ENCODE results near the gene PCP4.

The PCP4 gene

DNA sequence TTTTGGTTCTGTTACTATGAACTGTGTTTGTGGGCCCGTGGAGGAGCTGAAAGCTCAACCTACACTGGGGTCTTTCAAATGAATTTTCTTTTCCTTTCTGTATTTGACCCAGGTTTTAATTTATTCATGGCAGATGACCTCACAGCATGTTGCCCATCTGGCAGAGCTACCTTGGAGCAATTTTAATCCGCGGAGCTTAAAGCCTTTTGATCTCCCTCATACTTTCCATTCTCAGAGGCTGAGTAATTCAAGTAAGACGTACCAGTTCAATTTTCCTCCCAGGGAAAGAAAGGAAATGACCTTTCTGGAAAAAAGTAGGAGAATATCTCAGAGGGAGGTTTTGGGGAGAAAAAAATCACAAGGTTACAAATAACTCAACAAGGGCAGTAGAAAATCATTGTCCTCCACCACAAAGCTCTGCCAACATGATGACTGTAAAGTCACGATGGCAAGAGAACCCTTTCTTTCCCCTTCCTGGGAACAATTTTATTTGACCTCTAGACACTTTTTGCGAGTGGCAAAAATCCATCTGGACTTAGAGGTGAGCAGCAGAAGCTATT, 21.6 kb upstream of the PCP4 start:
- Histone ChIP-seq H3K27ac (ENCODE audit: low read depth, low read length) (no peak overlapping the region), H3K9me3 (ENCODE audit: control insufficient read depth in 5 of 5, low read length in 5 of 5) (no peaks in the 10 kb centered on the region), H3K9ac (ENCODE audit: low read length in 5 of 5) (no peak overlapping the region), H3K4me3 (ENCODE audit: low read depth in 1 of 5, low read length in 5 of 5) (no peak overlapping the region), H3K4me1 (ENCODE audit: control insufficient read depth in 5 of 5, insufficient read depth in 5 of 5, low read length in 5 of 5) (no peaks in the 10 kb centered on the region), H3K36me3 (ENCODE audit: control insufficient read depth in 5 of 5, insufficient read depth in 5 of 5, low read length in 5 of 5) (no peaks in the 10 kb centered on the region), H3K27me3 (ENCODE audit: control insufficient read depth in 5 of 5, insufficient read depth in 4 of 5, low read length in 5 of 5) (peaks cover 0 to 19% (median 5%) of the 10 kb centered on the region in 5 donors)

DNA sequence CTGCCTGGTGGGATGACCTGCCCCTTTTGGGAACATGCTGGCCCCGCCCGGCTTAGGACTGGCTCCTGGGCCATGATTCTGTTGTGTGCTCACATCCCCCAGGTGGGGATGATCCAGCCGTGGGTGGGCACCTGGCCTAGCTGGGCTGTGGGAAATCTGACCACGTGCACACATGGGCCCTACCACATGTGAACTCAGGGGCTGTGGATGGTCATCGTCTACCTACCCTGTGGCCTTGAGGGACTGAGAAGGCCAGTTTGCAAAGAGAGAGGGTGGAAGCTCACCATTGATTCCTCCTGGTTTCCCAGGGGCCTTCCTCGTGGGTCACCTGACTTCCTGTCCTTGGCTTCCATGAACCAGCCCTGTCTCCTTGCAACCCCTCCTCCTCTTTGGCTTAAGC, 19.4 kb upstream of the PCP4 start:
- H3K4me3 ChIP-seq (ENCODE audit: low read depth in 1 of 5, low read length in 5 of 5), result no peak overlapping the region
- no peak overlapping the region for H3K9ac ChIP-seq (ENCODE audit: low read length in 5 of 5)
- H3K27ac ChIP-seq (ENCODE audit: low read depth, low read length), result no peak overlapping the region
- H3K36me3 ChIP-seq (ENCODE audit: control insufficient read depth in 5 of 5, insufficient read depth in 5 of 5, low read length in 5 of 5), result no peaks in the 10 kb centered on the region
- H3K4me1 ChIP-seq (ENCODE audit: control insufficient read depth in 5 of 5, insufficient read depth in 5 of 5, low read length in 5 of 5), result no peaks in the 10 kb centered on the region
- H3K27me3 ChIP-seq (ENCODE audit: control insufficient read depth in 5 of 5, insufficient read depth in 4 of 5, low read length in 5 of 5), result peaks cover 0 to 11% (median under 1%) of the 10 kb centered on the region in 5 donors
- H3K9me3 ChIP-seq (ENCODE audit: control insufficient read depth in 5 of 5, low read length in 5 of 5), result no peaks in the 10 kb centered on the region

DNA sequence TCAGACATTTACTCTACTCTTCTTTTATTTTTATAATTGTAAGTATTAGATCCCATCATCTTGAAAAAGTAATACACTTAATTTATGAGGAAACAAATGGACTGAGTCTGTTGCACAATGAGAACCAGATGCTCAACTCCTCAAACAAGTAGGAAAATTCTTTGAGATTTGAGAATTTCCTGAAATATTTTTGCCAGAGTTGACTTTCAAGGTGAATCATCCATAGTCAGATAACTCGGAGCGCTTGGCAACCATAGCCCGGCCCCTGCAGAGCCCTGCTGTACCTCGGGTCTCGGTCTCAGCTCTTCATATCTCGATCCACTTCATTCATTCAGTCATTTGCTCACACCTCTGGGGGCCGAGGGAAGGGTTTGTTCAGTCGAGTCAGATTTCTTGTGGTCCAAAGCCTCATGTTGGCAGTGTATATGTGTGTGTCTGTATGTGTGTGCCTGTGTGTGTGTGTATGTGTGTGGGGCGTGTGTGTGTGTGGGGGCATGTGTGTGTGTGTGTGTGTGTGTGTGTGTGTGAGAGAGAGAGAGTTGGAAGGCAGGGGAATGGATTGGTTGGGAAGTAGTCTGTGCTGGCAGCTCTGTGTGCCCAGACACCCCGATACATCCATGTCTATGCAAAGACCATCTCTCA, 18.1 kb upstream of the PCP4 start:
- H3K4me3 ChIP-seq (ENCODE audit: low read depth in 1 of 5, low read length in 5 of 5), result no peak overlapping the region
- H3K9ac ChIP-seq (ENCODE audit: low read length in 5 of 5), result no peak overlapping the region
- peaks cover 0 to 11% (median 3%) of the 10 kb centered on the region in 5 donors for H3K27me3 ChIP-seq (ENCODE audit: control insufficient read depth in 5 of 5, insufficient read depth in 4 of 5, low read length in 5 of 5)
- H3K27ac ChIP-seq (ENCODE audit: low read depth, low read length), result no peak overlapping the region
- H3K4me1 ChIP-seq (ENCODE audit: control insufficient read depth in 5 of 5, insufficient read depth in 5 of 5, low read length in 5 of 5), result no peaks in the 10 kb centered on the region
- no peaks in the 10 kb centered on the region for H3K9me3 ChIP-seq (ENCODE audit: control insufficient read depth in 5 of 5, low read length in 5 of 5)
- no peaks in the 10 kb centered on the region for H3K36me3 ChIP-seq (ENCODE audit: control insufficient read depth in 5 of 5, insufficient read depth in 5 of 5, low read length in 5 of 5)

DNA sequence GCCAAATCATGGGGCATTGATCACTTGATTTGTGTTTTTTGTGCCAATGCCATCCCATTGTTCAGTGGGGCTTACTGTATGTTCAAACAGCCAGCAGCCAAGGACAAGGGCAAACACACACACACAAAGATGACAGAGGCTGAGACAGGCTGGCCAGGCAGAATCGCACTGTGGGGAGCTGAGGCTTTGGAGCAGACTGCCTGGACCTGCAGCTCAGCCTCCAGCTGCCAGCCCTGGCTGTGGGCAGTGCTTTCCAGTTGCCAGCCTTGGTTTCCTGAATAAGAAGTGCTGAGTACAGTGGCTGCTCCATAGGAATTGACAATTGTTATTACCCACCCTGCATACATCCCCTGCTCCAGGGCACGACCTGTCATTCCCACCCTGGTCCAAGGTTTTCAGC, 16.9 kb upstream of the PCP4 start:
- no peak overlapping the region for H3K9ac ChIP-seq (ENCODE audit: low read length in 5 of 5)
- H3K4me3 ChIP-seq (ENCODE audit: low read depth in 1 of 5, low read length in 5 of 5), result no peak overlapping the region
- no peaks in the 10 kb centered on the region for H3K9me3 ChIP-seq (ENCODE audit: control insufficient read depth in 5 of 5, low read length in 5 of 5)
- H3K27me3 ChIP-seq (ENCODE audit: control insufficient read depth in 5 of 5, insufficient read depth in 4 of 5, low read length in 5 of 5), result peaks cover 0 to 7% (median 2%) of the 10 kb centered on the region in 5 donors
- no peaks in the 10 kb centered on the region for H3K4me1 ChIP-seq (ENCODE audit: control insufficient read depth in 5 of 5, insufficient read depth in 5 of 5, low read length in 5 of 5)
- H3K27ac ChIP-seq (ENCODE audit: low read depth, low read length), result no peak overlapping the region
- no peaks in the 10 kb centered on the region for H3K36me3 ChIP-seq (ENCODE audit: control insufficient read depth in 5 of 5, insufficient read depth in 5 of 5, low read length in 5 of 5)

DNA sequence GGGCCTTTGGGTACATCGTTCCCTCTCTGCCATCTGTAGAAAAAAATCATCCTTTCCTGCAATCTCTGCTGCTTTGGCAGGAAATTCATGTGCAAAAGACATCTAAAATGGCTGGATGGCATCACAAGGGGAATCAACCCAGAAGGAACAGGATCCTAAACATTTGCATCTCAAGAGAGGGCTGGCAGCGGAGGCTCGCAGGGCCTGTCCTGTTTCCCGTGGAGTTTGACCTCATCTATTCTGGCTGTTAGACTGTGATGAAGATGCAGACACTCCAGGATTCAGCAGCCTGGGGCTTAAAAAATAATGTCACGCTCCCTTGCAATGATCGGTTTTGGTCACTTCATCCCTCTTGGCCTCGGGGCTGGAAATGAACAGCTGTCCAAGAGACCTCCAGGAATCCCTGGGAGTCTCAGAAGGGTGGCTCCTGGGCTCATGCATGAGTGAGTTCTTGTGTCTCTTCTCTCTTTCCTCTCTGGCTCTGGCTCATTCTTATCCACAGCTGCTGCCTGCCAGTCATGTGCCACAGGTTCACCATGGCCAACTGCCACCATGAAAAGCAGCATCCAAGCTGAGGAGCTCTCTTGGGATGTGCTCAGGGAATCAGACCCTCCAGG, 16.1 kb upstream of the PCP4 start:
- H3K9ac ChIP-seq (ENCODE audit: low read length in 5 of 5), result no peak overlapping the region
- no peaks in the 10 kb centered on the region for H3K36me3 ChIP-seq (ENCODE audit: control insufficient read depth in 5 of 5, insufficient read depth in 5 of 5, low read length in 5 of 5)
- no peaks in the 10 kb centered on the region for H3K9me3 ChIP-seq (ENCODE audit: control insufficient read depth in 5 of 5, low read length in 5 of 5)
- H3K27ac ChIP-seq (ENCODE audit: low read depth, low read length), result no peak overlapping the region
- H3K4me3 ChIP-seq (ENCODE audit: low read depth in 1 of 5, low read length in 5 of 5), result no peak overlapping the region
- H3K4me1 ChIP-seq (ENCODE audit: control insufficient read depth in 5 of 5, insufficient read depth in 5 of 5, low read length in 5 of 5), result no peaks in the 10 kb centered on the region
- H3K27me3 ChIP-seq (ENCODE audit: control insufficient read depth in 5 of 5, insufficient read depth in 4 of 5, low read length in 5 of 5), result peaks cover 0 to 9% (median 2%) of the 10 kb centered on the region in 5 donors

DNA sequence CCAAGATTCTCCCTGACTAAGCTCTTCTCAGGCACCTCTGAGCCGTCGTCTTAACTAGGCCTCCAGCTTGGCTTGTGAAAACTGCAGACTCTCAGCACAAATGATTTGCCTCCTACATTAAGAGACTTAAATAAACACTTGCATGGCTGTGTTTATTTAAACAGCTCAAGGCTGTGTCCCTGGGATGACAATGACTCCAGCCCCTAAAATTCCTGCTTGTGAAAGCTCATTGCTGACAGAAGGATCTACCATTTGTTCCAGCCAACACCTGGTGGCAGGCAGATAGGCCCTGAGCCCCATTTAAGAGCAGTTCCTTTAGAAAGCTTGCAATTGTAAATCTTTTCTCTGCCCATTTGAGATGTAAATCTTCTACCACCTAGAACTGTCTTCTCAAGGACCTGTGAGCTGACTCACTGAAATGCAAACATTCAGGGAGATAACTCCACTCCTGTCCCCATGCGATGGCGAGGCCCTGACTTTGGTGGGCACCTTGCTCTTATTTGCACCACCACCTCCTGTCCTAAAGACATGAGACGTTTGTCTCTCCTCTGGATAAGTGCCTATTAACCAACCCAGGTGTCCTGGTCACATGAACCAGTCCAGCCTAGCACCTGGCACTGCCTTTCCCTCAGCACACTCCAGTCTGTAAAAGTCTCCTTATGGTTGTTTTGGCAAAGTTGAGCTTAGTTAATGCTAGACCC, 15.1 kb upstream of the PCP4 start:
- no peaks in the 10 kb centered on the region for H3K9me3 ChIP-seq (ENCODE audit: control insufficient read depth in 5 of 5, low read length in 5 of 5)
- no peak overlapping the region for H3K27ac ChIP-seq (ENCODE audit: low read depth, low read length)
- peaks cover 0 to 10% (median 2%) of the 10 kb centered on the region in 5 donors for H3K27me3 ChIP-seq (ENCODE audit: control insufficient read depth in 5 of 5, insufficient read depth in 4 of 5, low read length in 5 of 5)
- no peak overlapping the region for H3K4me3 ChIP-seq (ENCODE audit: low read depth in 1 of 5, low read length in 5 of 5)
- H3K9ac ChIP-seq (ENCODE audit: low read length in 5 of 5), result no peak overlapping the region
- no peaks in the 10 kb centered on the region for H3K36me3 ChIP-seq (ENCODE audit: control insufficient read depth in 5 of 5, insufficient read depth in 5 of 5, low read length in 5 of 5)
- H3K4me1 ChIP-seq (ENCODE audit: control insufficient read depth in 5 of 5, insufficient read depth in 5 of 5, low read length in 5 of 5), result no peaks in the 10 kb centered on the region

DNA sequence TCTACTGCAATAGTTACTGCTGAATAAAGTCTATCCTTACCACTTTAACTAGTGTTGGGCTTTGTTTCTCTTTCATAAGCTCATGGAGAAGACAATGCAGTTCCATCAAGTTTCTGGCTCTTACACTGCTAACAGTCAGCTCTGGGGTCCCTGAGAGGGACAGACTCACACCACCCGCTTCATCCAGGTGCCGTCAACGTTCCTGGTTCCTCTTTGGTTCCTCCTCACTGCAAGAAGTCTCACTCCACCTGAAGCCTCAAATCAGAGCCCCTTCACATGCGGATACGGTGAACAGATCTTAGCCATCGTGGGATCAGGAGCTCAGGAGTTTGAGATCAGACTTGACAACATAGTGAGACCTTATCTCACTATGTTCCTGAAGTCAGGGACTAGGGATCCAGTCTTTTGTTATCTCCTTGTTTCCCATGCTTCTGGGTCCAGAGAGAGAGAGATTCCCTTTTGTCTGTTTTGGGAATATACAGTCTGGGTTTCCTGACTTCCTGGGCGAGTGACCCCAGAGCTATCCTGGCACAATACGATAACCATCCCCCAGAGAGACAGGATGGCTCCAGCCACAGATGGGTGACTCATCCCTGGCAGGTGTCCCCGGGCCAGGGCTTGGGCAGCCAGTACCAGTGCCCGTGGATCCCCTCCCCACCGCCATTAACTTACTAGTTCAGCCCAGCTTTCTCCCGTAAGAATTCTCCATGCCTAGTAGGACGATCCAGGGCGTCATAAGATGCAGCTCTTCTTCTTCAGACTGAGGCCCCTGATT, 14.3 kb upstream of the PCP4 start:
- no peak overlapping the region for H3K4me3 ChIP-seq (ENCODE audit: low read depth in 1 of 5, low read length in 5 of 5)
- H3K9ac ChIP-seq (ENCODE audit: low read length in 5 of 5), result no peak overlapping the region
- H3K36me3 ChIP-seq (ENCODE audit: control insufficient read depth in 5 of 5, insufficient read depth in 5 of 5, low read length in 5 of 5), result no peaks in the 10 kb centered on the region
- H3K27ac ChIP-seq (ENCODE audit: low read depth, low read length), result no peak overlapping the region
- no peaks in the 10 kb centered on the region for H3K9me3 ChIP-seq (ENCODE audit: control insufficient read depth in 5 of 5, low read length in 5 of 5)
- no peaks in the 10 kb centered on the region for H3K4me1 ChIP-seq (ENCODE audit: control insufficient read depth in 5 of 5, insufficient read depth in 5 of 5, low read length in 5 of 5)
- H3K27me3 ChIP-seq (ENCODE audit: control insufficient read depth in 5 of 5, insufficient read depth in 4 of 5, low read length in 5 of 5), result peaks cover 0 to 10% (median 0%) of the 10 kb centered on the region in 5 donors

DNA sequence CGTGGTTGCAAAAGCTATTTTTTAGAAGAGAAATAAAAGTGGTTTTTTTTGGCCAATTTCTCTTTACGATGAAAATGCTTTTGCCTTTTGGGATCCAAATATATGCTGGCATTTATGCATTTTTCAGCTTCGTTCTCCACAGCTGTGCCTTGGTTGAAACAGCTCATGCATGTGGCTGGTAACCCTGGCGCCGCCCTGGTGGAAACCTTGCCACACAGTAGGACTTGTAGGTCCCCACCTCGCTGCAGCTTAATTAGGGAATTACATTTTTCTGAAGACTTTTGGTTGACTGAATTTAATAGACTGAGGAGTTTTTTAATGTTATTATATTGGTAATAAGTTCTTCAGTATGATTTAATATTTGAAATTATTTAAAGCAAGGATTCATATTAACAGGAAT, 12.7 kb upstream of the PCP4 start:
- no peaks in the 10 kb centered on the region for H3K9me3 ChIP-seq (ENCODE audit: control insufficient read depth in 5 of 5, low read length in 5 of 5)
- no peaks in the 10 kb centered on the region for H3K4me1 ChIP-seq (ENCODE audit: control insufficient read depth in 5 of 5, insufficient read depth in 5 of 5, low read length in 5 of 5)
- H3K9ac ChIP-seq (ENCODE audit: low read length in 5 of 5), result no peak overlapping the region
- H3K4me3 ChIP-seq (ENCODE audit: low read depth in 1 of 5, low read length in 5 of 5), result no peak overlapping the region
- no peaks in the 10 kb centered on the region for H3K36me3 ChIP-seq (ENCODE audit: control insufficient read depth in 5 of 5, insufficient read depth in 5 of 5, low read length in 5 of 5)
- H3K27me3 ChIP-seq (ENCODE audit: control insufficient read depth in 5 of 5, insufficient read depth in 4 of 5, low read length in 5 of 5), result peaks cover 0 to 7% (median 0%) of the 10 kb centered on the region in 5 donors
- no peak overlapping the region for H3K27ac ChIP-seq (ENCODE audit: low read depth, low read length)

DNA sequence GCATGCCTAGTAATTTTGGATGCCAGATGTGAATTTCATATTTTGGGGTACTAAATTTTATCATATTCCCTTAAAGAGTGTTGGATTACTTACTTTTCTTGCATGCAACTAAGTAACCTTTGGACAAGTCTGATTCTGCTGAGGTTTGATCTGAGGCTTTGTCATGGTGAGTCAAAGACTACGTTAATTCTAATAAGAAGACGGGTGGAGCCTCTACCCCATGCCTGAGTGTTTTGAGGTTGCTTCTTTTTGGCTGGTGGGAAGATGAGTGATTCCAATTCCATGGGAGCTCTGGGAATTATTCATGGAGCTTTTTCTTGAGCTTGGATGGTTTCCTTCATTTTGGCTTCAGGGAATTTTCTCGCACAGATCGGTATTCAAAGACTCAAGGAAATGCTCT, 11.6 kb upstream of the PCP4 start:
- H3K9me3 ChIP-seq (ENCODE audit: control insufficient read depth in 5 of 5, low read length in 5 of 5), result no peaks in the 10 kb centered on the region
- H3K4me3 ChIP-seq (ENCODE audit: low read depth in 1 of 5, low read length in 5 of 5), result no peak overlapping the region
- H3K36me3 ChIP-seq (ENCODE audit: control insufficient read depth in 5 of 5, insufficient read depth in 5 of 5, low read length in 5 of 5), result no peaks in the 10 kb centered on the region
- H3K27ac ChIP-seq (ENCODE audit: low read depth, low read length), result no peak overlapping the region
- peaks cover 0 to 5% (median 0%) of the 10 kb centered on the region in 5 donors for H3K27me3 ChIP-seq (ENCODE audit: control insufficient read depth in 5 of 5, insufficient read depth in 4 of 5, low read length in 5 of 5)
- H3K4me1 ChIP-seq (ENCODE audit: control insufficient read depth in 5 of 5, insufficient read depth in 5 of 5, low read length in 5 of 5), result no peaks in the 10 kb centered on the region
- no peak overlapping the region for H3K9ac ChIP-seq (ENCODE audit: low read length in 5 of 5)

All from subcutaneous abdominal adipose tissue (tissue), 5 donors.